GM12874 (cell line): ENCODE measurements around the gene MAB21L4.

Experiments
- TF ChIP-seq, protein P1 (sequence below): IDR thresholded peaks from 2 replicates; pipeline ENCODE4 v1.5.1; 2011; ENCODE audit warnings: low read depth, mild to moderate bottlenecking, control low read depth, low read length, moderate library complexity; ENCODE audit not compliant: insufficient read depth

MAB21L4 gene

DNA sequence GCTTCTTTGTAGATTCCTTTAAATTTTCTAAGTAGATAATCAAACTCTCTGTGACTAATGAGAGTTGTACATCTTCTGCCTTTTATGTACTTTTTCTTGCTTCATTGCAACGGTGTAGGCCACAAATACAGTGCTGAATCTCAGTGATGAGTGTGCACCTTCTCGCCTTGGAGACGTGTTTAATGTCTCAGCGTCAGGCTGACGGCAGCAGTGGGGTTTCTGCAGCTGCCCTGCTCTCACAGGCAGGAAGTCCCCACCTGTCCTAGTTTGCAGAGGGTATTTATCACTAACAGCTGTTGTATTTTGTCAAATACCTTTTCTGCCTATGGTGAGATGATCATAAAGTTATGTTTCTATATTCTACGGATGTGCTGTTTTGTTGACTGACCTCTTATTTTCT, 14.0 kb downstream of the MAB21L4 start:
- TF ChIP-seq, protein P1, sequence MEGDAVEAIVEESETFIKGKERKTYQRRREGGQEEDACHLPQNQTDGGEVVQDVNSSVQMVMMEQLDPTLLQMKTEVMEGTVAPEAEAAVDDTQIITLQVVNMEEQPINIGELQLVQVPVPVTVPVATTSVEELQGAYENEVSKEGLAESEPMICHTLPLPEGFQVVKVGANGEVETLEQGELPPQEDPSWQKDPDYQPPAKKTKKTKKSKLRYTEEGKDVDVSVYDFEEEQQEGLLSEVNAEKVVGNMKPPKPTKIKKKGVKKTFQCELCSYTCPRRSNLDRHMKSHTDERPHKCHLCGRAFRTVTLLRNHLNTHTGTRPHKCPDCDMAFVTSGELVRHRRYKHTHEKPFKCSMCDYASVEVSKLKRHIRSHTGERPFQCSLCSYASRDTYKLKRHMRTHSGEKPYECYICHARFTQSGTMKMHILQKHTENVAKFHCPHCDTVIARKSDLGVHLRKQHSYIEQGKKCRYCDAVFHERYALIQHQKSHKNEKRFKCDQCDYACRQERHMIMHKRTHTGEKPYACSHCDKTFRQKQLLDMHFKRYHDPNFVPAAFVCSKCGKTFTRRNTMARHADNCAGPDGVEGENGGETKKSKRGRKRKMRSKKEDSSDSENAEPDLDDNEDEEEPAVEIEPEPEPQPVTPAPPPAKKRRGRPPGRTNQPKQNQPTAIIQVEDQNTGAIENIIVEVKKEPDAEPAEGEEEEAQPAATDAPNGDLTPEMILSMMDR = no peak

DNA sequence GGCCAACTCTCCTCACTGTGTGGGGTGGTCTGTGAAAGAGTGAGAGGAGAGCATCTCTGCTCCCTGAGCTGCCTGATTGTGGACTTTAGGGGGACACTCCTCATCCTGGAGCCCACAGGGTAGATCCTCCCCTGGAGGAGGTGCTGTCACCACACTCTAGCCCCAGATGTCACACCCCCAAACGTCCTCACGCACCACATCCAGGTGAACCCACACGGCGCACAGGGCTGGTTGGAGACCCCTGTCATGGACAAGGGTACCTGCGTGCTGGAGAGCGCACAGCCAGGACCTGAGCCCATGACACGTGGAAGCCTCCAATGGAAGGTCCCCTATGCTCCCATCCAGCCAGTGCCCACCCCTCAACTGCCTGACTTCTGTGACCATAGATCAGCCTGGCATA, 16.9 kb downstream of the MAB21L4 start:
- TF ChIP-seq, protein P1 = no peak

DNA sequence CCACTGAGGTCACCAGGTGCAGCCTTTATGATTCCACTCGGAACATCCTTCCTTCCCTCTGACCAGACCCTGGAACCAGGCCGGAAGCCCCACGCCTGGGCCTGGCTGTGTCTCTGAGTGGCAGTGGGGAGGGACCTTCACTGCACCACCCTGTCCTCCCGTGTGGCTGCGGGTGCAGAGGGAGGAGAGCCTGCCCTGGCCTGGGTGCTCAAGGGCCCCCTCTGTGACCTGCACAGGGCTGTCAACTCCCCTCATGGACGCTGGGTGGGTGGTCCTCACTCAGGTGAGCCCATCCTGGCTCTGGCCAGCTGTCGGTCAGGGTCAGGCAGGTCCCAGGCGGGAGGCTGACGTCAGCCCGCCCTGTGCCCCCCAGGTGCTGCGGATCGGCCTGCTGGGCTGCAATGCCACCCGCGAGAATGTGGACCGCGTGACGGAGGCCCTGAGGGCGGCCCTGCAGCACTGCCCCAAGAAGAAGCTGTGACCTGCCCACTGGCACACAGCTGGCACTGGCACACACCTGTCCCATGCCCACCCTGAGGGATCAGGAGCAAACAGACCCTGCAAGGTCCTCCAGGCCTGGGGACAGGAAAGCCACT, 17.5 kb downstream of the MAB21L4 start:
- TF ChIP-seq, protein P1 = no peak

DNA sequence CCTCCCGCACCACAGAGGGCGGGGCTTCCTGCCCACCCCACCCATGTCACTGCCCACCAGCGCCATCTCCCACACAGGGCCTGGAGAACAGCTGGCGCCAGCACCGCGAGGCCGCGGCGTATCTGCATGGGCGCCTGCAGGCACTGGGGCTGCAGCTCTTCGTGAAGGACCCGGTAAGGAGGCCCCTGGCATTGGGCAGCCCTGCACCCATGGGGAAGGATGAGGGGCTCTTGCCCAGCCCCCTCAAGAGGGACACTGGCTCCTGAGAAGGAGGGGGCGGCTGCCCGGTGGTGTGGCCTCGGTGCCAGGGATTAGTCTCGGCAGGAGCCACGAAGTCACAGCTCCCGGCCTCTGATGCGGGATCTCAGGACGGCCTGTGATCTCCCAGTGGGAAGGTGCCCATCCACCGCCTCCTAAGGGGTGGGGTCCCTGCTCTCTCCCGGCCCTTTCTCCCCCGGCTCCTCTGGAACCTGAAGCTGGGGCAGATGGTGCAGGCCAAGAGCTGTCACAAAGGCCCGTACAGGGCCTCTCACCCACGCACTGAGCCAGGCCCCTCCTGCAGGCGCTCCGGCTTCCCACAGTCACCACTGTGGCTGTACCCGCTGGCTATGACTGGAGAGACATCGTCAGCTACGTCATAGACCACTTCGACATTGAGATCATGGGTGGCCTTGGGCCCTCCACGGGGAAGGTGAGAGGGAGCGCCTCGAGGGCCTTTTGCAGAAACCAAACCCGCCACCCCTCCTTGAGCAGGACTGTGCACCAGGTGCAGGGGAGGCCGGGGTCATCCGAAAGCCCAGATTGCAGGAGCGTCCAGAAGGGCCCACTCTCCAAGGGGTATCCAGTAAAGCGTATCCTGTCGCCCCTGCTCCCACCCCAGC, 18.3 kb downstream of the MAB21L4 start:
- TF ChIP-seq, protein P1 = no peak

DNA sequence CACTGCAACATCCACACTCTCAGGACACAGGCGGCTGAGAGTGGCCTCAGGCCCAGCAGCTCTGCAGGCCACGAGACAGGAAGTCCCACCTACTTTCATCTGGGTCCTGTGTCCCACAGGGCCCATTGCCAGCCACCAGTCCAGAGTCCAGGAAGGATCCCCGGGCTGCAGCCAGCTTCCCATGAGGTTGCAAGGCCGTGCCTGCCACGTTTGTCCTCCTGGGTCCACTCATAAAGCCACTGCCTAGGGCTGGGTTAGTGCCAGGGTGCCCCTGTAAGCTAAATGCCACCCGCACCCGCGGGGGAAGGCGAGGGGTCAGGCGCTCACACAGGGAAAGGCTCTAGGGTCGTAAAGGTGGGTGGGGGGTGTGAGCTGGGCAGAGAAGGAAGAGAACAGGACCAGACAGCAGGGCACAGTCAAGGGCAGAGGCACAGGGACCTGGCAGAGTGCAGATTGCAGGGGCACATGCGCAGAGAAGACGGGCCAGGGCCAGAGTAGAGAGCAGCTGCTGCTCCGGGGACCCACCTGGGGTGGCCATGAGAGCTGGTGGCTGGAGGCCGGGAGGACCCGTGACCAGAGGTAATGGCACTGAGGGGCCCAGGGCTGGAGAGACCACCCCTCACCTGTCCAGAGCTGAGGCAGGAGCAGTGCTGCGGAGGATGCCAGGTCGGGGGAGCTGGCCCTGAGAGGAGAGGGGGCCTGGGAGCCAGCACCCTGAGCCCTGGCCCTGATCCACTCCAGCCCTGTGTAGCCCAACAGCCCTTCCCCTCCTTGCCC, 19.3 kb downstream of the MAB21L4 start:
- TF ChIP-seq, protein P1 = no peak

DNA sequence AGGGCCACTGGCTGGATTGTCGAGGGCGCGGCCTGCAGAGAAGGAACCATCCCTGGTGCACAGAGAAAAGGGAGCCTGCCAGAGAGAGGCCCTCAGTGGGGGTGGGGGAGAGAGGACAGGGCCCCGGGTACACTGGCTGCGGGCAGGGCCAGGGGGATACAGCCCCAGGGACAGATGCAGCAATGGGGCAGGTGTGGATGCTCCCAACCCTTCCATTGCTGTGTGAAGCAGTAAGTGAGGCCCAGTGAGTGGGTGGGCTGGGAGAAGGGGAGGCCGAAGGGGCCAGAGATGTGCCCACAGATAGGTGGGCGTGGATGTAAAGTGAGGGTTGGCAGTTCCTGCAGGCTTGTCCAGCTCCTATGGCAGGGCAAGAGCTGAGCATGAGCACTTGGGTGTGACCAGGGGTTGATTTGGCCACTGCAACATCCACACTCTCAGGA, 19.9 kb downstream of the MAB21L4 start:
- TF ChIP-seq, protein P1 = no peak
